PFSK-1 (cell line): ENCODE data around the gene SLC25A15.

Source experiments
- FOXP2 ChIP-seq: optimal IDR thresholded peaks from 2 replicates; pipeline ENCODE3; 2011; ENCODE audit warnings: borderline replicate concordance, control low read depth, inconsistent platforms; ENCODE audit not compliant: insufficient read depth; ENCODE audit errors: extremely low read length, extremely low read depth
- POLR2AphosphoS5 ChIP-seq: IDR thresholded peaks from 2 replicates; pipeline ENCODE4 v1.6.1; 2012; ENCODE audit warnings: low read depth, mild to moderate bottlenecking, control low read depth, low read length, moderate library complexity
- REST ChIP-seq, 2 experiments: IDR thresholded peaks; 2 replicates each; pipeline versions ENCODE4 v1.6.1 to v1.8.0; 2011 to 2012; ENCODE audit warnings: low read depth in 2 of 2, low read length in 2 of 2, control low read depth in 1 of 2, inconsistent platforms in 1 of 2, mild to moderate bottlenecking in 1 of 2, moderate library complexity in 1 of 2; ENCODE audit not compliant: insufficient read depth in 1 of 2
- SIN3A ChIP-seq: IDR thresholded peaks from 2 replicates; pipeline ENCODE4 v1.6.1; 2012; ENCODE audit warnings: mild to moderate bottlenecking, low read length, moderate library complexity, borderline replicate concordance; ENCODE audit not compliant: insufficient read depth
- TAF1 ChIP-seq: IDR thresholded peaks from 2 replicates; pipeline ENCODE4 v1.6.1; 2012; ENCODE audit warnings: low read length, control low read depth, borderline replicate concordance; ENCODE audit not compliant: insufficient read depth

Gene SLC25A15

DNA sequence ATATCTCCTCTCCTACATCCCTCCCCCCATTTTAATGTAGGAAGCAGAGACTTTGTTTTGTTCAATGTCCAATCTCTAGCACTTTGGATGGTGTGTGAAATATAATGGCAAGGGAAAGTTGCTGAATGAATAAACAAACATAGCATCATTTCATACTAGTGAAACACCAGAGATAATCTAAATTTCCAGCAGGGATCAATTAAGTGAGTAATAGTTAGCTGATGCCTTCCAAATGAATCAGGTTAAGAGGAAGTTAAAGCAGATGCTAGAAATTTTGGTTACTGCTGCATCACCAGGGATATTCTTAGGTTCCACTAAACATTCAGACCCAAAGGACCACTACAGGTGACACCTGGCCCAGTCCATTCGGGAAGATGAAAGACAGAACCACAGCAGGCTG lies 26.6 kb upstream of the SLC25A15 start:
- no peak for TF ChIP-seq TAF1
- TF ChIP-seq FOXP2, result no peak
- no peak for TF ChIP-seq REST (IDR thresholded peaks at IDR 0.05; ENCODE audit: insufficient read depth in 1 of 2, low read depth in 2 of 2, low read length in 2 of 2)
- no peak for TF ChIP-seq SIN3A
- no peak for TF ChIP-seq POLR2AphosphoS5

DNA sequence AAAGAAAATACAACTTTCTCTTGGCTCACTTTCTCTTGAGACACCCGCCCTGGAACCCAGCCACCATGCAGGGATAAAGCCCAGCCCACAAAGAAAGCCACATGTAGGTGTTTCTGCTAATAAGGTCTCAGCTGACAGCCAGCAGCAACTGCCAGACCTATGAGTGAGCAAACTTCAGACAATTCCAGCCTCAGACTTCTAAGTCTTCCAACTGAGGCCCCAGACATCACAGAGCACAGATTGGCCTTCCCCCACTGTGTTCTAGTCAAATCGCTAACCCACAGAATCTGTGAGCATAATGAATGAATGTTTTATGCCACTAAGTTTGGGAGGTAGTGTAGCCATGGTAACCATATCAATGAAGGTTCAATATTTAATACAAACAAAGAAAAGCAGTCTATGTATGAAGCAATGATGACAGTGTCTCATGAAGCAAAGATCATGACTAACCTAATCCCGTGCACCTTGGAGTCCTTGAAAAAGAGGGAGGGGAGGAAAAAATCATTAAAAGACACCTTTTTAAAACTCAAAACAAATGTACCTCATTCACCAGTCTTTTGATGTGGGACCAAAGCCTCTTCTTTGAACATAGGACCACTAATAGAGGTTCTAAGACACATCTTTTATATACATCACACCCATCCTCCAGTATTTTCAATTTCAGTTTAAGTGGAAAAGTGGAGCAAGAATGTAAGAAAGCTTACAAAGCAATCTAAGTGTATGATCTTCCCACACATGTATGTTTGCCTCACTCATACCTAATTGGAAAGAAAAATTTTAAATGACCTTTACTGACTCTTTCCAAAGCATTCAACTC lies 24.6 kb upstream of the SLC25A15 start:
- TF ChIP-seq REST (IDR thresholded peaks at IDR 0.05; ENCODE audit: insufficient read depth in 1 of 2, low read depth in 2 of 2, low read length in 2 of 2) (no peak), FOXP2 (no peak), SIN3A (no peak), TAF1 (no peak), POLR2AphosphoS5 (no peak)

DNA sequence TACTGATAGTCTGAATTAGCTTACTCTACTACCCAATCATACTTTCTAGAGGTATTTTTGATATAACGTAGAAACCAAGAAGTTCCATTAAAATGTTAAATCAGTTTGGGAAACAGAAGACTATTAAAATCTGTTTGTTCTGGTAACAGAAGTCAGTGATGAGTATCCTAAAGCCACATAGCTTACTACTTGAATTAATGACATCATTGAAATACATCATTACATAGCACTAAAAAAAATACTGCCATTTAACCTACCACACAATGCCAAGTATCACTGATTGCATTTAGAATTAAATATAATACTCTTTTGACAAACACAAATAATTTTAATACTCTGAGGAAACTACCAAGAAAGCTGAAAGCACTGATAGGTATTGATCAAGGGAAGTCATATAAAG lies 23.8 kb upstream of the SLC25A15 start:
- TF ChIP-seq TAF1 (no peak), SIN3A (no peak), POLR2AphosphoS5 (no peak), FOXP2 (no peak), REST (IDR thresholded peaks at IDR 0.05; ENCODE audit: insufficient read depth in 1 of 2, low read depth in 2 of 2, low read length in 2 of 2) (no peak)

DNA sequence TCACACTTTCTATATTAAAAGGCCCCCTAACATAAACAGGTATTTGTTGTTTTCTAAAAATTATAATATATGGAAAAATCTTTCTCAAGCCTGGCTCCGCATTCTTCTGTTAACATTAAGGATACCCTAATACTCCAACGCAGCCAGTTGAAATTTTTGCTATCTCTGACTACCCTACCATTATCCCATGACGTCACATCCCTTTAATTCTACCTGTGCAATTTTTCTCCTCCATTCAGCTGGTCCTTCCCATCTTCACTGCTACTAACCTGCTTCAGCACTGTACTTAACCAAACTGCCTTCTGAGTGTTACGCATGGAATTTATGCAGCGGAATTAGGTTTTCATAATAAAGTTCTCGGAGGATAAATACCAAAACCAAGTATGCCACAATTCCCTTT lies 19.4 kb upstream of the SLC25A15 start:
- TF ChIP-seq SIN3A (no peak), REST (IDR thresholded peaks at IDR 0.05; ENCODE audit: insufficient read depth in 1 of 2, low read depth in 2 of 2, low read length in 2 of 2) (no peak), FOXP2 (no peak), TAF1 (no peak), POLR2AphosphoS5 (no peak)

DNA sequence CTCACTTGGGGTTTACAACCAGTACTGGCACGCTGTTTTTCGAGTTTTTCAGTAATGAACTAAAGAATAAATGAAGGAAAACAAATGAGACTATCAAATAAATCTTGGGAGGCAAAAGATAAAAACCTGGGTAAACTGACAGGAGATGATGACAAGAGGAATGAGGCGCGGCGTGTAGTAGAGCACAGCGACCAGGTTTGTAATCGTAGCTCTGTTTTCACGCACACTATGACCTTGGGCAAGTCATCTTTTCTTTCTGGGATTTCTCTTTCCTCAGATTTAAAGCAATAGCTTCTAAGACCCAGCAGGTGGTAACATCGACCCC lies 18.8 kb upstream of the SLC25A15 start:
- TF ChIP-seq REST (IDR thresholded peaks at IDR 0.05; ENCODE audit: insufficient read depth in 1 of 2, low read depth in 2 of 2, low read length in 2 of 2) (no peak), SIN3A (no peak), FOXP2 (no peak), POLR2AphosphoS5 (no peak)
